ENCODE results near the gene NTN1.
A peak's percentile ranks its signal among the peaks of the same experiment; 100 is the strongest.
"Not testable (repeated sequence)": the region's sequence is repeated elsewhere in the genome, so short reads cannot be mapped to it uniquely, and the experiment has no call there.

Gene NTN1

DNA sequence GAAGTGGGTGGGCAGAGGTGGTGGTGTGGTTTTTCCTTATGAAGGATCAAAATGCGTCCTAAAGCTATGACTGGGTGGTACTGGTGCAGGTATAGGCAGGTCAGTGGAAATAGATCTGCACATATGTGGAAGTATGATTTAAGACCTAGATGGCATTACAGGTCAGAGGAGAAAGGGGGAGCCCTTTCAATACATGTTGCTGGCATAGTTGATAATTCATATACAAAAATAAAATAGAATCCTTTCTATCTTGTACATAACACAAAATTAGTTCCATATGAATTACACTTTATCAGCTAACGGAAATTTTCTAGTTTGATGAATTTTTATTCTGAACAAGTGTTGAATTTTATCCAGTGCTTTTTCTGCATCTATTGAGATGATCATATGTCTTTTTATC is 35.0 kb upstream of the NTN1 start:
- Histone ChIP-seq H3K9me3 (ENCODE audit: control insufficient read depth, insufficient read depth, low read length) (peaks cover 3% of the 10 kb centered on the region; the same call in 1 of the 2 replicates), H3K79me2 (ENCODE audit: control insufficient read depth, low read length) (no peaks in the 10 kb centered on the region), H3F3A (ENCODE audit: control insufficient read depth, insufficient read depth) (no peaks in the 10 kb centered on the region), H3K9me2 (replicated peaks; ENCODE audit: control insufficient read depth, low read length) (no peaks in the 10 kb centered on the region), H3K4me1 (ENCODE audit: control insufficient read depth, low read length) (peaks cover 15% of the 10 kb centered on the region), H3K27ac (ENCODE audit: low read depth, low read length) (no peak overlapping the region), H3K4me3 (ENCODE audit: low read length) (peak overlapping the region; percentile 46), H3K36me3 (ENCODE audit: control insufficient read depth, low read length) (no peaks in the 10 kb centered on the region), H3K4me2 (ENCODE audit: low read length) (peak overlapping the region; percentile 51), H4K20me1 (ENCODE audit: control insufficient read depth, insufficient read depth, low read depth, low read length) (no peaks in the 10 kb centered on the region), H3K27me3 (ENCODE audit: control insufficient read depth, low read length) (no peaks in the 10 kb centered on the region)
- TF ChIP-seq, protein P1, sequence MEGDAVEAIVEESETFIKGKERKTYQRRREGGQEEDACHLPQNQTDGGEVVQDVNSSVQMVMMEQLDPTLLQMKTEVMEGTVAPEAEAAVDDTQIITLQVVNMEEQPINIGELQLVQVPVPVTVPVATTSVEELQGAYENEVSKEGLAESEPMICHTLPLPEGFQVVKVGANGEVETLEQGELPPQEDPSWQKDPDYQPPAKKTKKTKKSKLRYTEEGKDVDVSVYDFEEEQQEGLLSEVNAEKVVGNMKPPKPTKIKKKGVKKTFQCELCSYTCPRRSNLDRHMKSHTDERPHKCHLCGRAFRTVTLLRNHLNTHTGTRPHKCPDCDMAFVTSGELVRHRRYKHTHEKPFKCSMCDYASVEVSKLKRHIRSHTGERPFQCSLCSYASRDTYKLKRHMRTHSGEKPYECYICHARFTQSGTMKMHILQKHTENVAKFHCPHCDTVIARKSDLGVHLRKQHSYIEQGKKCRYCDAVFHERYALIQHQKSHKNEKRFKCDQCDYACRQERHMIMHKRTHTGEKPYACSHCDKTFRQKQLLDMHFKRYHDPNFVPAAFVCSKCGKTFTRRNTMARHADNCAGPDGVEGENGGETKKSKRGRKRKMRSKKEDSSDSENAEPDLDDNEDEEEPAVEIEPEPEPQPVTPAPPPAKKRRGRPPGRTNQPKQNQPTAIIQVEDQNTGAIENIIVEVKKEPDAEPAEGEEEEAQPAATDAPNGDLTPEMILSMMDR (IDR thresholded peaks at IDR 0.05; ENCODE audit: low read depth, low read length, poor library complexity, severe bottlenecking): peak; percentile 54
- TF ChIP-seq EZH2phosphoT487 (IDR thresholded peaks at IDR 0.05; ENCODE audit: borderline replicate concordance, low read length): no peak

DNA sequence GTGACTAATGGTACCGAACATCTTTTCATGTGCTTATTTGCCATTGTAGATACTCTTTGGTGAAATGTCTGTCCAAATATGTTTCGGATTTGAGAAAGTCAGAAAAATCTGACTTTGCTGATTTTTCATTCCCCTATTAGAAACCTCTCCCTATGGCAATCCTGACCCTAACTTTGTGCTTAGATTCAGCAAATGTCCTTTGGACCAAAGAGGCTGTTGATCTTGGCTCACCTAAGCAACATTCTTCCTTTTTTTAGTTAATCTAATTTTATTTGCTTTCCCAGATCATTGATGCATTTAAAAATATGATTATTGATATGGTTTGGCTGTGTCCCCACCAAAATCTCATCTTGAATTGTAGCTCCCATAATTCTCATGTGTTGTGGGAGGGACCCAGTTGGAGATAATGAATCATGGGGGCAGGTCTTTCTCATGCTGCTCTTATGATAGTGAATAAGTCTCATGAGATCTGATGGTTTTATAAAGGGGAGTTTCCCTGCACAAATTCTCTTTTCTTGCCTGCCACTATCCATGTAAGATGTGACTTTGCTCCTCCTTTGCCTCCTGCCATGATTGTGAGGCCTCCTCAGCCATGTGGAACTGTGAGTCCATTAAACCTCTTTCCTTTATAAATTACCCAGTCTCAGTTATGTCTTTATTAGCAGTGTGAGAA is 32.9 kb upstream of the NTN1 start:
- H3F3A ChIP-seq (ENCODE audit: control insufficient read depth, insufficient read depth); H3K9me2 ChIP-seq (replicated peaks; ENCODE audit: control insufficient read depth, low read length); H3K79me2 ChIP-seq (ENCODE audit: control insufficient read depth, low read length); H3K27me3 ChIP-seq (ENCODE audit: control insufficient read depth, low read length); H3K4me2 ChIP-seq (ENCODE audit: low read length); H3K36me3 ChIP-seq (ENCODE audit: control insufficient read depth, low read length); H4K20me1 ChIP-seq (ENCODE audit: control insufficient read depth, insufficient read depth, low read depth, low read length); H3K9me3 ChIP-seq (ENCODE audit: control insufficient read depth, insufficient read depth, low read length); H3K4me3 ChIP-seq (ENCODE audit: low read length); H3K27ac ChIP-seq (ENCODE audit: low read depth, low read length): not testable (repeated sequence)
- peaks cover 15% of the 10 kb centered on the region for H3K4me1 ChIP-seq (ENCODE audit: control insufficient read depth, low read length)

GRCh38 chr17:8991514-8992285 is 29.6 kb upstream of the NTN1 start:
- no peaks in the 10 kb centered on the region for H3K79me2 ChIP-seq (ENCODE audit: control insufficient read depth, low read length)
- H3K4me1 ChIP-seq (ENCODE audit: control insufficient read depth, low read length): no peaks in the 10 kb centered on the region
- H3F3A ChIP-seq (ENCODE audit: control insufficient read depth, insufficient read depth): no peaks in the 10 kb centered on the region
- no peak overlapping the region for H3K4me2 ChIP-seq (ENCODE audit: low read length)
- TF ChIP-seq, protein P1 (IDR thresholded peaks at IDR 0.05; ENCODE audit: low read depth, low read length, poor library complexity, severe bottlenecking): peak; percentile 91
- TF ChIP-seq EZH2phosphoT487 (IDR thresholded peaks at IDR 0.05; ENCODE audit: borderline replicate concordance, low read length): no peak
- no peaks in the 10 kb centered on the region for H3K27me3 ChIP-seq (ENCODE audit: control insufficient read depth, low read length)
- H4K20me1 ChIP-seq (ENCODE audit: control insufficient read depth, insufficient read depth, low read depth, low read length): no peaks in the 10 kb centered on the region
- no peaks in the 10 kb centered on the region for H3K9me2 ChIP-seq (replicated peaks; ENCODE audit: control insufficient read depth, low read length)
- H3K9me3 ChIP-seq (ENCODE audit: control insufficient read depth, insufficient read depth, low read length): no peaks in the 10 kb centered on the region
- H3K36me3 ChIP-seq (ENCODE audit: control insufficient read depth, low read length): no peaks in the 10 kb centered on the region
- H3K27ac ChIP-seq (ENCODE audit: low read depth, low read length): no peak overlapping the region
- no peak overlapping the region for H3K4me3 ChIP-seq (ENCODE audit: low read length)

- H3K4me1 ChIP-seq (ENCODE audit: control insufficient read depth, low read length): no peaks in the 10 kb centered on the region
- no peaks in the 10 kb centered on the region for H3K9me3 ChIP-seq (ENCODE audit: control insufficient read depth, insufficient read depth, low read length)
- no peaks in the 10 kb centered on the region for H3K79me2 ChIP-seq (ENCODE audit: control insufficient read depth, low read length)
- no peaks in the 10 kb centered on the region for H3K9me2 ChIP-seq (replicated peaks; ENCODE audit: control insufficient read depth, low read length)
- H3F3A ChIP-seq (ENCODE audit: control insufficient read depth, insufficient read depth): no peaks in the 10 kb centered on the region
- no peaks in the 10 kb centered on the region for H3K36me3 ChIP-seq (ENCODE audit: control insufficient read depth, low read length)
- H3K27me3 ChIP-seq (ENCODE audit: control insufficient read depth, low read length): no peaks in the 10 kb centered on the region
- no peak overlapping the region for H3K27ac ChIP-seq (ENCODE audit: low read depth, low read length)
- no peak overlapping the region for H3K4me3 ChIP-seq (ENCODE audit: low read length)
- no peak for TF ChIP-seq EZH2phosphoT487 (IDR thresholded peaks at IDR 0.05; ENCODE audit: borderline replicate concordance, low read length)
- TF ChIP-seq, protein P1 (IDR thresholded peaks at IDR 0.05; ENCODE audit: low read depth, low read length, poor library complexity, severe bottlenecking): peak; percentile 86
- no peak overlapping the region for H3K4me2 ChIP-seq (ENCODE audit: low read length)
- no peaks in the 10 kb centered on the region for H4K20me1 ChIP-seq (ENCODE audit: control insufficient read depth, insufficient read depth, low read depth, low read length)
These were observed 27.0 kb upstream of the NTN1 start for GRCh38 chr17:8994319-8994718.

Data from DOHH2 (cell line).